Stimulated activated CD4-positive, alpha-beta T cell treated with anti-CD3 and anti-CD28 coated beads, Interleukin-12 subunit alpha, Interleukin-12 subunit beta, amount 100 ng/mL, for 48 hours (primary cell): ENCODE results near the gene COL4A4.
"Not testable (repeated sequence)": the region's sequence is repeated elsewhere in the genome, so short reads cannot be mapped to it uniquely, and the experiment has no call there.

Experiments used
- DNase-seq, 3 donors: peaks; one replicate each; pipeline ENCODE4 v3.0.0-alpha.2; 2020; ENCODE audit warnings: low read depth in 2 of 3, low spot score in 1 of 3

Gene COL4A4

GRCh38 chr2:227117852-227118251 is 46.2 kb downstream of the COL4A4 start:
- no peak for DNase-seq

- no peak for DNase-seq
These were observed 47.0 kb downstream of the COL4A4 start for GRCh38 chr2:227117027-227117426.

GRCh38 chr2:227115761-227116160 is 48.2 kb downstream of the COL4A4 start:
- DNase-seq, result no peak

- DNase-seq, result peak; percentile 4 to 37 (median 20)
These were observed 56.9 kb downstream of the COL4A4 start for GRCh38 chr2:227106845-227107759.

GRCh38 chr2:227103583-227103982 is 60.4 kb downstream of the COL4A4 start:
- no peak for DNase-seq

GRCh38 chr2:227099340-227099739 is 64.7 kb downstream of the COL4A4 start:
- DNase-seq, result no peak

GRCh38 chr2:227098162-227098515 is 65.9 kb downstream of the COL4A4 start:
- no peak for DNase-seq

- no peak for DNase-seq
These were observed 66.4 kb downstream of the COL4A4 start for GRCh38 chr2:227097495-227098161.

GRCh38 chr2:227095346-227095745 is 68.7 kb downstream of the COL4A4 start:
- no peak for DNase-seq

- DNase-seq, result no peak
These were observed 81.7 kb downstream of the COL4A4 start for GRCh38 chr2:227082286-227082685.

- DNase-seq, result no peak
These were observed 84.3 kb downstream of the COL4A4 start for GRCh38 chr2:227079726-227080125.

- DNase-seq, result not testable (repeated sequence)
These were observed 98.9 kb downstream of the COL4A4 start for GRCh38 chr2:227065065-227065464.

- no peak for DNase-seq
These were observed 105.1 kb downstream of the COL4A4 start for GRCh38 chr2:227058888-227059399.

GRCh38 chr2:227057743-227058447 is 106.1 kb downstream of the COL4A4 start:
- no peak for DNase-seq

GRCh38 chr2:227057060-227057459 is 106.9 kb downstream of the COL4A4 start:
- DNase-seq, result no peak

- no peak for DNase-seq
These were observed 110.0 kb downstream of the COL4A4 start for GRCh38 chr2:227054006-227054405.

GRCh38 chr2:227052879-227053278 is 111.1 kb downstream of the COL4A4 start:
- DNase-seq, result no peak

- no peak for DNase-seq
These were observed 120.0 kb downstream of the COL4A4 start for GRCh38 chr2:227043981-227044380.

GRCh38 chr2:227038550-227039189 is 125.3 kb downstream of the COL4A4 start:
- DNase-seq, result no peak

- no peak for DNase-seq
These were observed 127.5 kb downstream of the COL4A4 start for GRCh38 chr2:227036527-227036926.

- no peak for DNase-seq
These were observed 128.2 kb downstream of the COL4A4 start for GRCh38 chr2:227035711-227036367.
